ENCODE data around the gene YIPF1. TPM values are rescaled to one million over a fixed set of nuclear protein-coding genes. Genes with fewer than 3 reads are reported as not detected.

YIPF1 gene
- total RNA-seq, 1 donor: 31.1 TPM

GRCh38 chr1:53929246-53929960, 39.8 kb upstream of the YIPF1 start:
- no peak for TF ChIP-seq CTCF (IDR thresholded peaks at IDR 0.05; ENCODE audit: insufficient read depth, low read depth, low read length)
- H3K4me3 ChIP-seq (ENCODE audit: low read depth, low read length): no peak overlapping the region
- DNase-seq (ENCODE audit: low read depth): no peak

GRCh38 chr1:53927376-53927881, 37.8 kb upstream of the YIPF1 start:
- DNase-seq (ENCODE audit: low read depth): no peak
- no peak for TF ChIP-seq CTCF (IDR thresholded peaks at IDR 0.05; ENCODE audit: insufficient read depth, low read depth, low read length)
- no peak overlapping the region for H3K4me3 ChIP-seq (ENCODE audit: low read depth, low read length)

- TF ChIP-seq CTCF (IDR thresholded peaks at IDR 0.05; ENCODE audit: insufficient read depth, low read depth, low read length): no peak
- no peak for DNase-seq (ENCODE audit: low read depth)
- H3K4me3 ChIP-seq (ENCODE audit: low read depth, low read length): no peak overlapping the region
These were observed 30.1 kb upstream of the YIPF1 start for GRCh38 chr1:53919675-53920066.

GRCh38 chr1:53918343-53918742, 28.7 kb upstream of the YIPF1 start:
- DNase-seq (ENCODE audit: low read depth): peak; percentile 11
- TF ChIP-seq CTCF (IDR thresholded peaks at IDR 0.05; ENCODE audit: insufficient read depth, low read depth, low read length): no peak
- no peak overlapping the region for H3K4me3 ChIP-seq (ENCODE audit: low read depth, low read length)

- no peak overlapping the region for H3K4me3 ChIP-seq (ENCODE audit: low read depth, low read length)
- TF ChIP-seq CTCF (IDR thresholded peaks at IDR 0.05; ENCODE audit: insufficient read depth, low read depth, low read length): no peak
- no peak for DNase-seq (ENCODE audit: low read depth)
These were observed 23.9 kb upstream of the YIPF1 start for GRCh38 chr1:53913352-53914033.

- no peak overlapping the region for H3K4me3 ChIP-seq (ENCODE audit: low read depth, low read length)
- TF ChIP-seq CTCF (IDR thresholded peaks at IDR 0.05; ENCODE audit: insufficient read depth, low read depth, low read length): no peak
- no peak for DNase-seq (ENCODE audit: low read depth)
These were observed 21.8 kb upstream of the YIPF1 start for GRCh38 chr1:53911442-53911841.

Data from fibroblast of villous mesenchyme (primary cell).